ENCODE data around the gene CEP112. TPM values are rescaled to one million over a fixed set of nuclear protein-coding genes. Genes with fewer than 3 reads are reported as not detected.

The CEP112 gene
- total RNA-seq, 1 experiment from 2014 or later = 2.8 TPM

- in situ Hi-C loops (cut with HindIII; ENCODE audit: low pct_unique_long_range_greater_than_20kb, low sequenced_read_pairs) = no loop called here
Observed at GRCh38 chr17:65967372-65967771, 224.6 kb downstream of the CEP112 start.

GRCh38 chr17:65966072-65966695 is 225.7 kb downstream of the CEP112 start:
- in situ Hi-C loops (cut with HindIII; ENCODE audit: low pct_unique_long_range_greater_than_20kb, low sequenced_read_pairs) = no loop called here
- DNase-seq (ENCODE audit: low read depth) = no peak

More at GRCh38 chr17:65967372-65967771, 224.6 kb downstream of the CEP112 start:
- DNase-seq (ENCODE audit: low read depth) = no peak

GRCh38 chr17:65963179-65963578 is 228.8 kb downstream of the CEP112 start:
- in situ Hi-C loops (cut with HindIII; ENCODE audit: low pct_unique_long_range_greater_than_20kb, low sequenced_read_pairs) = no loop called here
- DNase-seq (ENCODE audit: low read depth) = no peak

- DNase-seq (ENCODE audit: low read depth) = no peak
- in situ Hi-C loops (cut with HindIII; ENCODE audit: low pct_unique_long_range_greater_than_20kb, low sequenced_read_pairs) = no loop called here
Observed at GRCh38 chr17:65959630-65960029, 232.3 kb downstream of the CEP112 start.

GRCh38 chr17:65956814-65957213 is 235.1 kb downstream of the CEP112 start:
- no peak for DNase-seq (ENCODE audit: low read depth)
- in situ Hi-C loops (cut with HindIII; ENCODE audit: low pct_unique_long_range_greater_than_20kb, low sequenced_read_pairs) = no loop called here

- in situ Hi-C loops (cut with HindIII; ENCODE audit: low pct_unique_long_range_greater_than_20kb, low sequenced_read_pairs) = no loop called here
- no peak for DNase-seq (ENCODE audit: low read depth)
Observed at GRCh38 chr17:65954148-65954449, 237.8 kb downstream of the CEP112 start.

GRCh38 chr17:65953316-65954147 is 238.4 kb downstream of the CEP112 start:
- no peak for DNase-seq (ENCODE audit: low read depth)
- in situ Hi-C loops (cut with HindIII; ENCODE audit: low pct_unique_long_range_greater_than_20kb, low sequenced_read_pairs) = no loop called here

- DNase-seq (ENCODE audit: low read depth) = no peak
- in situ Hi-C loops (cut with HindIII; ENCODE audit: low pct_unique_long_range_greater_than_20kb, low sequenced_read_pairs) = no loop called here
Observed at GRCh38 chr17:65952586-65952985, 239.3 kb downstream of the CEP112 start.

GRCh38 chr17:65952015-65952414 is 239.9 kb downstream of the CEP112 start:
- in situ Hi-C loops (cut with HindIII; ENCODE audit: low pct_unique_long_range_greater_than_20kb, low sequenced_read_pairs) = no loop called here
- DNase-seq (ENCODE audit: low read depth) = no peak

- in situ Hi-C loops (cut with HindIII; ENCODE audit: low pct_unique_long_range_greater_than_20kb, low sequenced_read_pairs) = no loop called here
Observed at GRCh38 chr17:65947831-65948230, 244.1 kb downstream of the CEP112 start.

GRCh38 chr17:65942592-65942991 is 249.3 kb downstream of the CEP112 start:
- in situ Hi-C loops (cut with HindIII; ENCODE audit: low pct_unique_long_range_greater_than_20kb, low sequenced_read_pairs) = no loop called here
- no peak for DNase-seq (ENCODE audit: low read depth)

More at GRCh38 chr17:65947831-65948230, 244.1 kb downstream of the CEP112 start:
- DNase-seq (ENCODE audit: low read depth) = no peak

GRCh38 chr17:65941356-65941899 is 250.5 kb downstream of the CEP112 start:
- in situ Hi-C loops (cut with HindIII; ENCODE audit: low pct_unique_long_range_greater_than_20kb, low sequenced_read_pairs) = no loop called here
- DNase-seq (ENCODE audit: low read depth) = no peak

- no peak for DNase-seq (ENCODE audit: low read depth)
- in situ Hi-C loops (cut with HindIII; ENCODE audit: low pct_unique_long_range_greater_than_20kb, low sequenced_read_pairs) = no loop called here
Observed at GRCh38 chr17:65936013-65936412, 255.9 kb downstream of the CEP112 start.

GRCh38 chr17:65933290-65933689 is 258.6 kb downstream of the CEP112 start:
- in situ Hi-C loops (cut with HindIII; ENCODE audit: low pct_unique_long_range_greater_than_20kb, low sequenced_read_pairs) = no loop called here
- no peak for DNase-seq (ENCODE audit: low read depth)

- in situ Hi-C loops (cut with HindIII; ENCODE audit: low pct_unique_long_range_greater_than_20kb, low sequenced_read_pairs) = no loop called here
- DNase-seq (ENCODE audit: low read depth) = peak; percentile 1
Observed at GRCh38 chr17:65931246-65932149, 260.4 kb downstream of the CEP112 start.

- in situ Hi-C loops (cut with HindIII; ENCODE audit: low pct_unique_long_range_greater_than_20kb, low sequenced_read_pairs) = no loop called here
Observed at GRCh38 chr17:65930140-65930730, 261.7 kb downstream of the CEP112 start.

GRCh38 chr17:65926599-65926998 is 265.3 kb downstream of the CEP112 start:
- DNase-seq (ENCODE audit: low read depth) = no peak
- in situ Hi-C loops (cut with HindIII; ENCODE audit: low pct_unique_long_range_greater_than_20kb, low sequenced_read_pairs) = no loop called here

More at GRCh38 chr17:65930140-65930730, 261.7 kb downstream of the CEP112 start:
- no peak for DNase-seq (ENCODE audit: low read depth)

- in situ Hi-C loops (cut with HindIII; ENCODE audit: low pct_unique_long_range_greater_than_20kb, low sequenced_read_pairs) = no loop called here
- no peak for DNase-seq (ENCODE audit: low read depth)
Observed at GRCh38 chr17:65925606-65926307, 266.2 kb downstream of the CEP112 start.

Data from Caki2 (cell line).